ENCODE results near the gene CNTNAP2. TPM values are rescaled to one million over a fixed set of nuclear protein-coding genes. Genes with fewer than 3 reads are reported as not detected.

CNTNAP2 gene
- total RNA-seq, 2 donors from 2014 or later = 4.4 to 8.5 TPM

GRCh38 chr7:148201992-148202391 lies 2085.4 kb downstream of the CNTNAP2 start:
- Histone ChIP-seq H3K9ac (ENCODE audit: low read depth in 2 of 2, low read length in 2 of 2) (no peak overlapping the region), H3K4me3 (no peak overlapping the region), H3K27ac (no peak overlapping the region), H3K27me3 (no peaks in the 10 kb centered on the region), H3K36me3 (no peaks in the 10 kb centered on the region), H3K4me1 (no peaks in the 10 kb centered on the region), H3K9me3 (no peaks in the 10 kb centered on the region)
- intact Hi-C loops (cut with DNase I) = no loop called here
- TF ChIP-seq CTCF (IDR thresholded peaks at IDR 0.05) = no peak
- DNase-seq = no peak

DNA sequence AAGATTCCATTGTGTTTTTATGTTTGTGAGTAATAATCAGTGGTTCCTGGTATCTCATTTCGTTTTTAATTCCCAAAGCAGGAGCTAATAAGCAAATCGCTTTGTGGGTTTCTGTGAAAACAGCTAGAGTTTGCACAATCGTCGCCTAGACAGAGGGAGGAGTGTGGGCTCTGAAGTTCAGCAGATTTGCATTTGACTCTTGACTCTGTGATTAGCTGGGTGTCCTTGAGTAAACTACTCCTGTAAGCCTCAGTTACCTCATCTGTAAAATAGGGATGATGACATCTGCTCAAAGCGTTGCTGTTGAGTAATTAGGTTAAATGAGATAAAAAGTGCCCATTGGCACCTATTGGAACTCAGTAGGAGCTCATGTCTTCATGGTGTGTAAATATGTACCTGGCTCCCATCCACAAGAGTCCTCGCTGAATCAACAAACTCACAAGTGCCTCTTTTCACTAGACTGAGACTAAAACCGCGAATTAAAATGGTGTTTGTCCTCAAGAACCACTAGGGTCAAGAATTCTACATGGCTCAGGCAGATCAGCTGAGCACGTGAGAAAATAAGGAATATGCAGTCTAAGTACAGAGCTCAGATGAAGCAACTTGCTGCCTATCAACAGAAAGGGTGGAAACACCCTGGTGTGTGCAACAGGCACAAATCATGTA lies 2088.2 kb downstream of the CNTNAP2 start:
- Histone ChIP-seq H3K9ac (ENCODE audit: low read depth in 2 of 2, low read length in 2 of 2) (no peak overlapping the region), H3K27ac (no peak overlapping the region), H3K9me3 (no peaks in the 10 kb centered on the region), H3K4me1 (no peaks in the 10 kb centered on the region), H3K4me3 (no peak overlapping the region), H3K36me3 (no peaks in the 10 kb centered on the region), H3K27me3 (no peaks in the 10 kb centered on the region)
- intact Hi-C loops (cut with DNase I) = no loop called here
- no peak for TF ChIP-seq CTCF (IDR thresholded peaks at IDR 0.05)
- no peak for DNase-seq

DNA sequence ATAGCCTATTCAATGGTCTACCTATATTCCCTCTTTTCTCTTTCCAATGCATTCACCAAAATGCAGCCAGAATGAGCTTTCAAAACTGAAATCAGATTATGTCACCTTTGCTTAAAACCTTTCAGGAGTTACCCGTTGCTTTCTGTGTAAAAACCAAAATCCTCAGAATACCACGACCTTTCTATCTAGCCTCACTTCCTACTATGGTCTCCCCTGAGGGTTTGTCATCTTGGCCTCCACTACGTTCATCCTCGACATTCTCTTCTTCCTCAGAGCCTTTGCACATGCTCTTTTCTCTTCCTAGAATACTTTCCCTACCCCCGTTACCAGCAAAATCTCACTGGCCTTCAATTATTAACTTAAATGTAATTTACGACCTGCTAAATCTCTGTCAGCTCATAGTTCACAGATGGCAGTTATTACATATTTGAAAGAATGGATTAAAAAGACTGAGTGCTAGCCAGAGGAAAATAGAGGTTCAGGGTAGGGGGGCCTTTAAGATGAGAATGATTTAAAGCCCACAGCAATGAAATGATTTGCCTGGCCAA lies 2093.1 kb downstream of the CNTNAP2 start:
- no peak for TF ChIP-seq CTCF (IDR thresholded peaks at IDR 0.05)
- intact Hi-C loops (cut with DNase I) = no loop called here

DNA sequence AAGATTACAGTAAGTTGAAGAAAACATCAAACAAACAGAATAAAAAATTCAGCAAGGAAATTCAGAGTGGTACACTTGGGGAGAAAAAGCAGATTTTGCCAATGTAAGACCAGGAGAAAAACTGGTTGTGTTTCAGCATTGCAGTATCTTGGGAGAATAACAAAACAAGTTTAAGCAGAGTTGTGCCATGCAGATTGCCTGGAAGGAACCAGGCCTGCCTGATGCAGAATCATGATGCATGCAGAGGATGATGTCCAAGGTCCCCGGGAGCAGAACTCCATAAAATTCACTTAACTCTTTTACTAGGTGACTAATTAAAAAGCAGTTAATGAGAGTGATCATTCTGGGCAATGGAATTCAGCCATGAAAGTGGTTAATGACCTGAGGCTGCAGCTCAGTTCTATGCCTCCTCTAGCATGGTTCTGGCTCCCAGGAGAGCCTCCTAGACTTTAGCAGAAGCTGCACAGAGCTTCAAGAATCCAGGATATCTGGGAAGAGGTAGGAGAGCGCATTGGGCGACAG lies 2094.3 kb downstream of the CNTNAP2 start:
- no peak for TF ChIP-seq CTCF (IDR thresholded peaks at IDR 0.05)
- Histone ChIP-seq H3K36me3 (no peaks in the 10 kb centered on the region), H3K27me3 (no peaks in the 10 kb centered on the region), H3K4me3 (no peak overlapping the region), H3K9ac (ENCODE audit: low read depth in 2 of 2, low read length in 2 of 2) (no peak overlapping the region), H3K9me3 (no peaks in the 10 kb centered on the region), H3K27ac (no peak overlapping the region), H3K4me1 (no peaks in the 10 kb centered on the region)
- intact Hi-C loops (cut with DNase I) = no loop called here
- DNase-seq = no peak

More for the DNA sequence above, 2093.1 kb downstream of the CNTNAP2 start:
- Histone ChIP-seq H3K4me3 (no peak overlapping the region), H3K27me3 (no peaks in the 10 kb centered on the region), H3K9me3 (no peaks in the 10 kb centered on the region), H3K9ac (ENCODE audit: low read depth in 2 of 2, low read length in 2 of 2) (no peak overlapping the region), H3K36me3 (no peaks in the 10 kb centered on the region), H3K27ac (no peak overlapping the region), H3K4me1 (no peaks in the 10 kb centered on the region)
- no peak for DNase-seq

DNA sequence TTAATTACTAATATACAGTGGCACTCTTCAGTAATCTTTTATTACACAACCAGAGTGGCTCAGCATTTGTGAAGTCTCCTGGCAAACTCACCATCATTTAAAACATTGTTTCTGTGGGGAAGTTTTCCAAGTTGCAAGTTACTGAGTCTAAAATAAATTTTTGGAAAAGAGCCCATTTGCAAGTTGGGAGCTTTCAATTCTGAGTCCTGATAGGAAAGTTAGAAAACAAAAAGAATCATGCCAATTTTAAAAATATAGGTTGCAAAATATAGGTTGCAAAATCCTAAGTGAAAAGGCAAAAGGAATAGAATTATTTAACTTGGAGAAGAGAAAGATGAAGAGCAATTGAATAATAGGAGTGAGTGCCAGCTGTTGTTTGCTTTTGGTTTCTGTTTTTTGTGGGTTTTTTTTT lies 2095.1 kb downstream of the CNTNAP2 start:
- H3K27me3 ChIP-seq = no peaks in the 10 kb centered on the region
- DNase-seq = no peak
- no peaks in the 10 kb centered on the region for H3K36me3 ChIP-seq
- no peaks in the 10 kb centered on the region for H3K9me3 ChIP-seq
- TF ChIP-seq CTCF (IDR thresholded peaks at IDR 0.05) = no peak
- intact Hi-C loops (cut with DNase I) = no loop called here
- H3K9ac ChIP-seq (ENCODE audit: low read depth in 2 of 2, low read length in 2 of 2) = no peak overlapping the region
- no peak overlapping the region for H3K4me3 ChIP-seq
- no peaks in the 10 kb centered on the region for H3K4me1 ChIP-seq
- no peak overlapping the region for H3K27ac ChIP-seq
